ENCODE measurements around the gene GYS2.

The GYS2 gene

GRCh38 chr12:21539797-21540196 is 64.8 kb downstream of the GYS2 start:
- TF ChIP-seq CTCF (IDR thresholded peaks at IDR 0.05; ENCODE audit: insufficient read depth, low read length, poor library complexity, severe bottlenecking) (no peak), EZH2phosphoT487 (conservative IDR thresholded peaks at IDR 0.05; ENCODE audit: low read length) (no peak)
- Histone ChIP-seq H3K9me2 (replicated peaks; ENCODE audit: insufficient read depth, low read length) (no peaks in the 10 kb centered on the region), H3K27ac (ENCODE audit: low read depth, low read length) (no peak overlapping the region), H3K4me3 (ENCODE audit: insufficient read depth, low read length, poor library complexity, severe bottlenecking) (no peak overlapping the region), H4K20me1 (ENCODE audit: low read depth, low read length) (no peaks in the 10 kb centered on the region), H3K9me3 (ENCODE audit: insufficient read depth, low read length) (no peaks in the 10 kb centered on the region), H3K4me2 (ENCODE audit: low read depth, low read length, poor library complexity, severe bottlenecking) (no peak overlapping the region), H3K36me3 (ENCODE audit: low read length) (no peaks in the 10 kb centered on the region), H2AFZ (ENCODE audit: low read depth, low read length, severe bottlenecking) (no peak overlapping the region), H3K79me2 (ENCODE audit: insufficient read depth, low read length) (no peaks in the 10 kb centered on the region), H3K9ac (ENCODE audit: low read length) (no peak overlapping the region), H3F3A (ENCODE audit: insufficient read depth) (no peaks in the 10 kb centered on the region), H3K27me3 (ENCODE audit: low read length) (no peaks in the 10 kb centered on the region)

GRCh38 chr12:21538061-21538653 is 66.5 kb downstream of the GYS2 start:
- TF ChIP-seq EZH2phosphoT487 (conservative IDR thresholded peaks at IDR 0.05; ENCODE audit: low read length) (no peak), CTCF (IDR thresholded peaks at IDR 0.05; ENCODE audit: insufficient read depth, low read length, poor library complexity, severe bottlenecking) (no peak)
- H3K79me2 ChIP-seq (ENCODE audit: insufficient read depth, low read length) = no peaks in the 10 kb centered on the region
- no peaks in the 10 kb centered on the region for H3F3A ChIP-seq (ENCODE audit: insufficient read depth)
- H4K20me1 ChIP-seq (ENCODE audit: low read depth, low read length) = no peaks in the 10 kb centered on the region
- H2AFZ ChIP-seq (ENCODE audit: low read depth, low read length, severe bottlenecking) = no peak overlapping the region
- no peaks in the 10 kb centered on the region for H3K36me3 ChIP-seq (ENCODE audit: low read length)
- H3K9ac ChIP-seq (ENCODE audit: low read length) = no peak overlapping the region
- no peaks in the 10 kb centered on the region for H3K9me3 ChIP-seq (ENCODE audit: insufficient read depth, low read length)
- no peaks in the 10 kb centered on the region for H3K27me3 ChIP-seq (ENCODE audit: low read length)
- H3K27ac ChIP-seq (ENCODE audit: low read depth, low read length) = no peak overlapping the region
- no peak overlapping the region for H3K4me3 ChIP-seq (ENCODE audit: insufficient read depth, low read length, poor library complexity, severe bottlenecking)
- H3K4me2 ChIP-seq (ENCODE audit: low read depth, low read length, poor library complexity, severe bottlenecking) = no peak overlapping the region
- H3K9me2 ChIP-seq (replicated peaks; ENCODE audit: insufficient read depth, low read length) = no peaks in the 10 kb centered on the region

DNA sequence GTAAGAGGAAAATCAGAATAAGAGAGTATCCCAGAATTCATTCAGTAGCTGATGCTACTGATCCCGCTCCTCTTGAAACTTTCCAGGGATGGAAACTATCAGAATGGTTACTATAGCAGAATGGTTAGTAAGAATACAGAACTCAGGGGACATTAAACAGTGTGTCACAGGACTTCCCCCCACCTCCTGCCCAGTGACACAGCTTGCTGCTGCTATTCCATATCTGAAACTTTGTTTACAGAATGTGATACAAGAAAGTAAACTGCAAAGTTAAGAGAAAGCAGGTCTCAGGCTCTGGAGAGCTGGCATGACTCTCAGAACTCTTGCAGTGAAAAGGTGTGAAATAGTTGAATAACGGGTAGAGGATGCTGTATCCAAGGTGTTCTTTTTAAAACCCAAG is 75.2 kb downstream of the GYS2 start:
- H3K27me3 ChIP-seq (ENCODE audit: low read length) = no peaks in the 10 kb centered on the region
- H3F3A ChIP-seq (ENCODE audit: insufficient read depth) = no peaks in the 10 kb centered on the region
- no peak overlapping the region for H3K4me3 ChIP-seq (ENCODE audit: insufficient read depth, low read length, poor library complexity, severe bottlenecking)
- H3K9me2 ChIP-seq (replicated peaks; ENCODE audit: insufficient read depth, low read length) = no peaks in the 10 kb centered on the region
- H3K27ac ChIP-seq (ENCODE audit: low read depth, low read length) = no peak overlapping the region
- H3K36me3 ChIP-seq (ENCODE audit: low read length) = no peaks in the 10 kb centered on the region
- H3K4me2 ChIP-seq (ENCODE audit: low read depth, low read length, poor library complexity, severe bottlenecking) = no peak overlapping the region
- no peak overlapping the region for H2AFZ ChIP-seq (ENCODE audit: low read depth, low read length, severe bottlenecking)
- no peaks in the 10 kb centered on the region for H3K79me2 ChIP-seq (ENCODE audit: insufficient read depth, low read length)
- H3K9me3 ChIP-seq (ENCODE audit: insufficient read depth, low read length) = no peaks in the 10 kb centered on the region
- no peaks in the 10 kb centered on the region for H4K20me1 ChIP-seq (ENCODE audit: low read depth, low read length)
- TF ChIP-seq EZH2phosphoT487 (conservative IDR thresholded peaks at IDR 0.05; ENCODE audit: low read length) = no peak
- no peak for TF ChIP-seq CTCF (IDR thresholded peaks at IDR 0.05; ENCODE audit: insufficient read depth, low read length, poor library complexity, severe bottlenecking)
- no peak overlapping the region for H3K9ac ChIP-seq (ENCODE audit: low read length)

Data from SU-DHL-6 (cell line).